Activated naive CD4-positive, alpha-beta T cell treated with anti-CD3 and anti-CD28 coated beads for 36 hours (primary cell): Measurements from ENCODE around the gene NUDT1. TPM values are rescaled to one million over a fixed set of nuclear protein-coding genes. Genes with fewer than 3 reads are reported as not detected.

ENCODE experiments used
- microRNA-seq: library from miRNA; unstranded; fragments of <30 nt; microRNA quantifications from one replicate; pipeline ENCODE4 v1.2.0, GENCODE V29; 2022; ENCODE audit warnings: borderline microRNAs expressed, borderline replicate concordance
- total RNA-seq, 2 experiments: library from RNA; stranded (reverse); gene quantifications; one replicate each; pipeline ENCODE4 v1.2.3, GENCODE V29; 2021

The NUDT1 gene
- total RNA-seq, 2 experiments from 2014 or later: 115 to 118 TPM

Small RNA genes within 50 kb of the gene (microRNA-seq; reads per million reads assigned to microRNA genes)
- not detected for gene MIR6836

Other genes with a start within 250 kb of the NUDT1 start
- gene MAD1L1, start 9.3 kb upstream of the NUDT1 start, total RNA-seq: 10 to 100 TPM; 37.5 to 40.2 TPM
- 10 to 100 TPM; 21.0 to 24.0 TPM for gene MRM2, start within 50 bp of the NUDT1 start, total RNA-seq
- 10 to 100 TPM; 28.7 to 29.6 TPM for gene SNX8, start 72.2 kb downstream of the NUDT1 start, total RNA-seq
- 100 to 1,000 TPM; 156 to 159 TPM for gene EIF3B, start 112.6 kb downstream of the NUDT1 start, total RNA-seq
- under 1 TPM; 0.62 to 0.64 TPM for gene CHST12, start 161.4 kb downstream of the NUDT1 start, total RNA-seq
- not detected for gene GRIFIN, start 234.2 kb downstream of the NUDT1 start, total RNA-seq